Islet precursor cell (in vitro differentiated cells): Measurements from ENCODE around the gene CCSER2.
"Not testable (repeated sequence)": the region's sequence is repeated elsewhere in the genome, so short reads cannot be mapped to it uniquely, and the experiment has no call there.

Source experiments
- DNase-seq: peaks from one replicate; pipeline ENCODE4 v3.0.0-alpha.2; 2018

The CCSER2 gene

DNA sequence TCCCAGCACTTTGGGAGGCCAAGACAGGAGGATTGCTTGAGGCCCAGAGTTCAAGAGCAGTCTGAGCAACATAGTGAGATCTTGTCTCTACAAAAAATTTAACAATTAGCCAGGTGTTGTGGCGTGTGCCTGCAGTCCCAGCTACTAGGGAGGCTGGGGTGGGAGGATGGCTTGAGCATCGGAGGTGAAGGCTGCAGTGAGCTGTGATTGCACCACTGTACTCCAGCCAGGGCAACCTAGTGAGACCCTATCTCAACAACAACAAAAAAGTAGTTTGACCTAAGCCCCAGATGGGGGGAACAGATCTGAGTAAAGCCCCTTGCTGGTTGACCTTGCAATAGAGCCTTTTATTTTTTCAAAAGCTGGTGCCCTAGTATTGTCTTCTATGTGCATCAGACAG, 15.6 kb upstream of the CCSER2 start:
- no peak for DNase-seq

DNA sequence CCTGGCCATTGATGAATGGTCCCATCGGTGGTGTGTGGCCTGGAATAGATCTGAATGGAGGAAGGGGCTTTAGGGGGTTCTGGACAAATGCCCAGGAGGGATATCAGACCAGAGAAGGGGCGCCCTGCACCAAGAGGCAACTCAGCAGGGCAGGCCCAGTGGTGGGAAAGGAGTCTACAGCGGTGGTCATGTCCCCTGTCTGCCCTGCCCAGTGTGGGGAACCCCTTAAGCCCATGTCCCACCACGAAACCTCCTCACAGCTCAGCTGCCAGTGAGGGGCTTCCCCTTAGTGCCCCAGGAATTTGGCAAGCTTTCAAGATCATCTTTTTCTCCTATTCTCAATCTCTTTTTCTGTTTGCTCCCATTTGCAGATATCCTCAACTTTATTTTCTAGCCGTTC, 14.1 kb upstream of the CCSER2 start:
- DNase-seq: no peak

DNA sequence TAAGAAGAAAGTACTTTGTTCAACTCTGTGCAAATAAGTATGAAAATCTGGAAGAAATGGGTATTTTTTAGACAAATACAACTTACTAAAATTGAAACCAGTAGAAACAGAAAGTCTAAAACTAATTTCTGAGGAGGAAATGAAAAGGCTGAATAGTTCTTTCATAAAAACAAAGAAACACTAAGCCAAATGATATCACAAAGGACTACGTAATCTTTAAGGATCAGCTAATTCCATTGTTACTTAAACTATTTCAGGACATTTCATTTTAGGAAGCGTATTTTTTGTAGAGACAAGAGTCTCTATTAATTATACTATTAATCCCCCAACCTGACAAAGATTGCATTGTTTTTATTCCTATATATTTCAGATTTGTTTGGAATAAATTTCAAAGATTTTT, 11.2 kb upstream of the CCSER2 start:
- DNase-seq: no peak

DNA sequence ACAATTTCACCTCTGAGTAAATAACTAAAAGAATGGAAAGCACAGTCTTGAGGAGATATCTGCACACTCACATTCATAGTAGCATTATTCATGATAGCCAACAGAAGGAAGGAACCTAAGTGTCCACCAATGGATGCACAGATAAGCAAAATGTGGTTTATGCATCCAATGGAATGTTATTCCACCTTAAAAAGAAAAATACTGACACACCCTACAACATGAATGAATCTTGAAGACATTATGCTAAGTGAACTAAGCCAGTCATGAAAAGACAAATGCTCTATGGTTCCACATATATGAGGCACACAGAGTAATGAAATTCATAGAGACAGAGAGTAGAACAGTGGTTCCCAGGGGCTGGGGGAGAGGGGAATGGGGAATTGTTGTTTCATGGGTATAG, 6.5 kb upstream of the CCSER2 start:
- no peak for DNase-seq

DNA sequence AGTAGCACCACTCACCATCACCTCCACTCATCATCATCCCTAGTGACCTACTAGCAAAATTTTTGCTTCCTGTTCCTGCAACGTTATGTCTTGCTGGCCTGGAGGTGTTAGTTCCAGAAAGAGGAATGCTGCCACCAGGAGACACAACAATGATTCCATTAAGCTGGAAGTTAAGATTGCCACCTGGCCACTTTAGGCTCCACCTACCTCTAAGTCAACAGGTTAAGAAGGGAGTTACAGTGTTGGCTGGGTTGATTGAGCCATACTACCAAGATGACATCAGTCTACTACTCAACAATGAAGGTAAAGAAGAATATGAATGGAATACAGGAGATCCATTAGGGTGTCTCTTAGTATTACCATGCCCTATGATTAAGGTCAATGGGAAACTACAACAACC, 4.8 kb upstream of the CCSER2 start:
- not testable (repeated sequence) for DNase-seq

DNA sequence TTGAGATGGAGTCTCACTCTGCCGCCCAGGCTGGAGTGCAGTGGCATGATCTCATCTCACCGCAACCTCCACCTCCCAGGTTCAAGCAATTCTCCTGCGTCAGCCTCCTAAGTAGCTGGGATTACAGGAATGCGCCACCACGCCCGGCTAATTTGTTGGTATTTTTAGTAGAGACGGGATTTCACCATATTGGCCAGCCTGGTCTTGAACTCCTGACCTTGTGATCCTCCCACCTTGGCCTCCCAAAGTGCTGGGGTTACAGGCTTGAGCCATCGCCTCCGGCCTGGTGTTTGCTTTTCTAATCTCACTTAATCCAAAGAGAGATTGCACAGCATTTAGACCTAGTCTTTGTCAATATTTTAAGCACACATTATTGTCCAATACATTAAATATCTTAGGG, 1.4 kb upstream of the CCSER2 start:
- not testable (repeated sequence) for DNase-seq

DNA sequence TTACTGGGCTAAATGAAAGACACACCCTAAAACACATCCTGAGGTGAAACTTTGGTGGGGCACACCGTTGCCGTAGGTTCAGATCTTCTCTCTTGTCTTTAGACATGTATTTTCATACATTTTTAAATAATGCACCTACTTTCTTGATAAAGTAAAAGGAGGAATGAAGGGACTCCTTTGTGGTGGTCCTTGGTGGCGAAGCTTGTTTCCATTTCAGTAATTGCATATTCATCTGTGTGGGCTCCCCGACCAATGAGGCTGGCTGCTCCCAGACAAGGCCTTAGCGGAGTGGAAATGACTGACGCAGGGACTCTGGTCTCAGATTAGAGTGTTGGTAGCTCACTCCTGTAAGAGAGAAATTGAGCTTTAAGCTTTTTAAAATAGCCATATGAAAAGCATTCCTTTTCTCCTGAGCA, 815 bp downstream of the CCSER2 start:
- peak; percentile 72 for DNase-seq

DNA sequence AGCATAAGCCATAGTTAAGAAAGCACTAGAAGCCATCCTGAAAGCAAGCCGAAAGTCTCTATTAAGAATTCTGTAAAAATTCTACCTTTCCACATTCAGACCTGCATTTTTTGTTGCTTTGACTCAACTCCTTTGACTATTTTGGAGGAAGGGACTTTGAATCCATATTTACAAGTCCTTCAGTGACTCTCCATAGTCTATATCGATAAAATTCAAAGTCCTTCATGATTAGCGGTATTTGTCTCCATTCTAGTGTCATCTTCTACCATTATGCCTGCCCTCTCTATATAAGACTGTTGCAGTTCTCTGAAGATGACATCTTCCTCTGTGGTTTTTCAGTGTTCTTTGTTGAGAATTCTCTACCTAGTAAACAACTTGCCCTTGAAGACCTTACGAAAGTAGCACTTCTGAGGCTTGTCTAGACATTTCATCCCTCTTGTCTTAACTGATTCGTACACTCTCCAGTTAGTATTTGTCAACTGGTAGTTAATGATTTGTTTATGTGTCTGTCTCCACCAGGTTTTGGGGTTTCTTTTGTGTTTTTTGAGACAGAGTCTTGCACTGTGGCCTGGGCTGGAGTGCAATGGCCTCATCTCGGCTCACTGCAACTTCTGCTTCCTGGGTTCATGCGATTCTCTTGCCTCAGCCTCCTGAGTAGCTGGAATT, 1.7 kb downstream of the CCSER2 start:
- DNase-seq: no peak

DNA sequence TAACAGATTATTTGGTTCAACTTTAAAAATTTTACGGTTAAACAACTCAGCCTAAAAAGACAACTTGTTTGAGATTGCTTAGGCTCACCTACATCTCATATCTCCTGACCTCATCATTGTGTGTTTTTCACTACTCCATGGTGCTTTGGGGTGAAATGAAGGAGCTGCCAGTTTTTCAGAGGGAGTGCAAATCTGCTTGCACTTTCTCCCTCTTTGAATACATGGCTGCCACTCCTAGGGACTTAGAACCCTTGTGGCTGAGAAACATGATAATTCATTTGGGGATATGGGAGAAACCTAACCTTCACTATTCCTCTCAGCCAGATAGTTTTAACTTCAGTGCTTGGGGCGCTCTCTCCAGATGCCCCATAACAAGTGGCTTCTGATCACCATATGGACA, 2.7 kb downstream of the CCSER2 start:
- DNase-seq: no peak

DNA sequence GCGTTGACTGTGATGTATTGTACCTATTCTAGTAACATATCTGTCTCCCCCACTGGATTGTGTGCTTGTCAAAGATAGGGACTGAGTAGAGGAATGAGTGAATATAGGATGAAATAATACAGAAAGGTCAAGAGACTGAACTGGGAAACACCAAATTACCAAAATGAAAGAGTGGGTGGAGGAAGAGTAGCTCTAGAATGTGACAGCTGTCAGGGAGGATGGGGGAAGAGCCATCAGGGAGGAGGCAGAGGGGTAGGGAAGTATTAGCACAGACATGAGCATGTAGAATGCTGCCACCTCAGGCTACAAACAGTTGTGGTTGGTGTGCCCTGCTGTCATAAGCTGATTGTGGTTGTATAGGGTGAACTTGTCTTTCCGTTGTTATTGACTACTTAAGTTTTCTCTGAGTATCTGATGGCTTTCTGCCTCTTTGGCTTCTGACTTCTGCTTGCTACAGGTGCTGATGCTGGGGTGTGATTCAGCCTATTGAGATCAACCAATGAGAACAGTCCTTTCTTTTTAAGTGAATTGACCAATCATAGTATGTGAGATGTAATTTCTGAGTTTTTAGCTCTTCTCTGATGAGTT, 5.6 kb downstream of the CCSER2 start:
- no peak for DNase-seq

DNA sequence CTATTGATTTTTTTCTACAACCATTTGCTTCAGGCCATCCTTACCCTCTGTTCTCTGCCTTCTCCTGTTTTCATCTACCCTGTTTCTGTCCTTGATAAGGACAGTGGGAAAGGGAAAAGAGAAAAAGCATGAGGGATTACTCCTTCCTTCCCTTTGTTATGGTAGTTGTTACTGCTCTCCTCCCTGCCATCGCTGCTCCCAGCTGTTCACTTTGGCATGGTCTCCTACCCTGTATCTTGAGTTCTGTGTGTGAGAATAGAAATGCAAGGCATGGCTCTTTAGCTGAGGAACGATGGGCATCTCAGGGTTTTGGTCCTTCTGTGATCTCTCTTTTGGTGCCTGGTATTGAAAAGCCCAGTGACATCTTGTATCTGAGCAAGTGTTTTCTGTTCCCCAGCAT, 6.4 kb downstream of the CCSER2 start:
- DNase-seq: no peak

DNA sequence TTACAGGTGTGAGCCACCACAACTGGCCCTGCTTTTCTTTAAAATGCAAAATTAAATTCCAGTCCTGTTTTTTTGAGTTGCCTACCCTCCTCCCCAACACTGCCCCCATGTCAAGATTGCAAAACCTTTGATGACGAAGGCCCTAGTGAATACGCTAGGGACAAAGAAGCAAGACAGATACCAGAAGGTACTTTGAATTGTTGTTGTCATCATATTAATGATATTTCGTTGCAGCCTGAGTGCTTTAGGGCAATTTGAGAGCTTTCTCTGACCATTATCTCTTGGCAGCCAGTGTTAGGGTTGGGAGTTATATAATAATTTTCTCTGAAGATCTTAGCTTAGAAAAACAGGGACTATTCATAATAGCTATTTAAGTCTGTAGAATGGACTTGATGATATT, 7.1 kb downstream of the CCSER2 start:
- no peak for DNase-seq

DNA sequence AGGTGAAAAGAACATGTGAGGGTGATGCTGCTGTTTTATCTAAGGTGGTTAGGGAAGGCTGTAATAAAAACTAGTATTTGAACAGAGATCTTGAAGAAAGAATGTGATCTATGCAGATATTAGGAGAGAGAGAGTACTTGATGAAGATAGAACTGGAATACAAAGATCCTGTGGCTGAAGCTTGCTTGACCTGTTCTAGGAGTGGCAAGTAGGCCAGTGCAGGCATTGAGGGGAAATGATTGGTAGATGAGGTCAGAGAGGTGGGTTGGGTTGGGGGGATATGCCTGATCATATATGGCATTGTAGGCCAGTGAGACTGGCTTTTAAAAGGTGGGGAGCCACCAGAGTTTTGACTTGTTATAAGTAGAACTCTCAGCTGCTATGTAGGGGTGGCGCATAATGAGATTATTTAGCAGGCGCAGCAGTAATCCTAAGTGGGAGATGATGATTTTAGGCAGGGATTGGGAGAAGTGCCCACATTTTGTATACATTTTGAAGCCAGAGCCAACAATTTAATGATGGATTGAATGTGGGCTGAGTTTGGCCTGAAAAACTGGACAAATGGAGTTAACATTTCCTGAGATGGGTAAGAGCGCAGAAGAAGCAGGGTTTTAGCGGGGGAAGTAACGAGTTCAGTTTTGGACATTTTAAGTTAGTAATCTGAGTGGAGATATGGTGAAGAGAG, 8.2 kb downstream of the CCSER2 start:
- peak; percentile 81 for DNase-seq

DNA sequence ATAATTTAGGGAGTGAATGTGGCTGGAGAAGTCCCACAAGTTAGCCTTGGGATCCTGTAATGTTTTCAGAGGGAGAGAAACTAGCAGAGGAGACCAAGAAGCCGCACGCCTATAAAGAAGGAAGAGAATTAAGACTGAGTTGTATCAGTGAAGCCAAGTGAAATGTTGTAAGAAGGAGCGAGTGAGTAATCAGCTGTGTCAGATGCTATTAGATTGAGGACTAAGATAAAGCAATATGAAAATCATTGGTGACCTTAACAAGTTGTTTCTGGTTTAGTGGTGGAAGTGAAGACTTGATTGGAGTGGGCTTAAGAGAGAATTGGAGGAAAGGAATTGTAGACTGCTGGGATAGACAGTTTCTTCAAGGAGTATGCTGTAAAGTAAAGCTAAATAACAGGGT, 8.8 kb downstream of the CCSER2 start:
- DNase-seq: no peak

DNA sequence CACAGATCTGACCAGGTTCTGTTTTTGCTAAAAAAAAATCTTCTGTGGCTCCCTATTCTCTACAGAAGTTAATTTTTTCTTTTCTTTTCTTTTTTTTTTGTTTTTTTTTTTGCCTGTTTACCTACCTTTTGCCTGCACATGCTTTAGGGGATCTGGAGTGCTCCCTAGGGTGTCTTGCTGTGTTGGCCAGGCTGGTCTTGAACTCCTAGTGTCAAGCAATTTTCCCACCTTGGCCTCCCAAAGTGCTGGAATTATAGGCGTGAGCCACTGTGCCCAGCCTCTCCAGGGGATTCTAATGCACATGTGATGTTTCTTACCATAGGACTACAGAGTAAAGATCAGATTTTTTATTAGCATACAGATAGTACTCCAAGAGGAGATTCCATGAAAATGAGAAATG, 10.6 kb downstream of the CCSER2 start:
- DNase-seq: no peak

DNA sequence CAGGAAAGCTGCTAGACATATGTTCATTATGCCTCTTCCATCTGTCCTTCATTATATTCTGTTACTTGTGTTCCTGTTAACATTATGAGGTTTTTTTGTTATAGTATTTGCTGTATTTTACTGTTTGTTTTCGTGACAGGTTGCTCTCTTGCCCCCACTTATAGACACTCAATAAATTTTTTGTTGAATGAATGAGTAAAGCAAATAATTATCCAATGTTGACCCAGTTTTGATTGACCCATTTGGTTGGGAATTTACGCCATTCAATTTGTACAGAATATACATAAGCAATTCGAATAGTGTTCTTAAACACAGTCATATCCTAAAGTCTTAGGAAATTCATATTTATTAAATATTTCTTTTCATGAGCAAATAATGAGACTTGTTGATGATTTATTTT, 11.8 kb downstream of the CCSER2 start:
- DNase-seq: no peak

DNA sequence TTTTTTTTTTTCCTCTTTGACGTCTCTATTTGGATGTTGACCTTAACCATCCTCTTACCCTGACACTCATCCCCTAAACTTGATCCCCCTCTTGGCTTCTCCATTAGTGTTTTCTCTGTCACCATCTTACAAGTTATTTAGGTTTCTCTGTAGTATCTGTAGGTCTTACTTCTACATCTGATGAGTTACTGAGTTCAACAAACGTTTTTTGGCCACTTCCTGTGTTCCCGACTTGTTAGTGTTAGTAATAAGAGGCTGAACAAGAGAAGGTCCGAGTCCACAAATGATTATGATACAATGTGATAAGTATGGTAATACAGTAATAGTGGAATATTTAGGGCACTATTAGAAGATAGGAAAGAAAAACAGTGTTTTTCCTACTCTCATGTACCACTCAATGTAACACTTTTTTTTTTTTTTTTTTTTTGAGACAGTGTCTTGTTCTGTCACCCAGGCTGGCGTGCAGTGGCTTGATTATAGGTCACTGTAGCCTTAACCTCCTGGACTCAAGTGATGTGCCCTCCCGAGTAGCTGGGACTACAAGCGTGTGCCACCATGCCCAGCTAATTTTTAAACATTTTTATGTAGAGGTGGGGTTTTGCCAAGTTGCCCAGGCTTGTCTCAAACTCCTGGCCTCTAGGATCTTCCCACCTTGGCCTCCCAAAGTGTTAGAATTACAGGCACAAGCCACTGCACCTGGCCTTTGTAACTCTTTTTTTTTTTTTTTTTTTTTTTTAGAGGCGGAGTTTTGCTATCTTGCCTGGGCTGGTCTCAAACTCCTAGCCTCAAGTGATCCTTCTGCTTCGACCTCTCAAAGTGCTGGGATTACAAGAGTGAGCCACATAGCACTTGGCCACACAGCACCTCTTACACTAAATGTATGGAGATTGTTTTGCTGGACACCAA, 12.5 kb downstream of the CCSER2 start:
- no peak for DNase-seq

DNA sequence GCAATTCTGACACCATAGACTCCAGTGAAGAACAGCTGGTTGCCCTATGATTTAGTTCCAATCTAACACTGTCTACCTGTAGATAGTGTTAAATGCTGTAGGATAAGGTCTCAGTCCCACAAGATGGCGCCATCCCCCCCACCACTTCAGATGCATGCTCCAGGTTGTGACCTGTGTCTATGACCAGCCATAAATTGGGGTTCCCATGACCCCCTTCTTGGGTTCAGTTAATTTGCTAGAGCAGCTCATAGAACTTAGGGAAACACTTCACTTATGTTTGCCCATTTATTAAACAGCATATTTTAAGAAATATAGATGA, 13.1 kb downstream of the CCSER2 start:
- no peak for DNase-seq

DNA sequence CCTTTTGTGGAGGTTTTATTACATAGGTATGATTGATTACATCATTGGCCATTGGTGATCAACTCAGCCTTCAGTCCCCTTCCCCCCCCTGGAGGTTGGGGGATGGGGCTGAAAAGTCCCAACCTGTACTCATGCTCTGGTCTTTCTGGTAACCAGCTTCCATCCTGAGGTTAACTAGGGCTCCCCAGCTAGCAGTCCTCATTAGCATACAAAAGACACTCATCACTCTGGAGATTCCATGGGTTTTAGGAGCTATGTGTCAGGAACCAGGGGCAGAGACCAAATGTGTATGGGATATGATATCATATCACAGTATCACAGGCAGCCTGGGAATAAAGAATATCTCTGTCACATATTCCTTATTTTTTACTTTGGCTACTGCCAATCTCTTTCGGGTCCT, 13.6 kb downstream of the CCSER2 start:
- no peak for DNase-seq

DNA sequence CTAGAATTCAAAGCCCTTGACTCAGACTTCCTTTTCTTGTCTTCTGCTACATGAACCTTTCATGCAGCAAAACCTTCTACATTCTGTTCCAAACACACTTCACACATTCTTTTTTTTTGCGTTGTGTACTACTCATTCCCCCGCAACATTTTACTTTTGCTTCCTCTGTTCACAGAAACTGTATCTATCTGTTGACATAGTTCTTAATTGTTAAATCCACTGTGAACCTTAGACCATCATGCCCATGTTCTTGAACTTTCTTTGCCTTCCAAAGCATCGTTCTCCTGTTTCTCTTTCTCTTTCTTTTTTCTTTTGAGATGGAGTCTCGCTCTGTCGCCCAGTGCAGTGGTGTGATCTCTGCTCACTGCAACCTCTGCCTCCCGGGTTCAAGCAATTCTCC, 14.2 kb downstream of the CCSER2 start:
- no peak for DNase-seq

DNA sequence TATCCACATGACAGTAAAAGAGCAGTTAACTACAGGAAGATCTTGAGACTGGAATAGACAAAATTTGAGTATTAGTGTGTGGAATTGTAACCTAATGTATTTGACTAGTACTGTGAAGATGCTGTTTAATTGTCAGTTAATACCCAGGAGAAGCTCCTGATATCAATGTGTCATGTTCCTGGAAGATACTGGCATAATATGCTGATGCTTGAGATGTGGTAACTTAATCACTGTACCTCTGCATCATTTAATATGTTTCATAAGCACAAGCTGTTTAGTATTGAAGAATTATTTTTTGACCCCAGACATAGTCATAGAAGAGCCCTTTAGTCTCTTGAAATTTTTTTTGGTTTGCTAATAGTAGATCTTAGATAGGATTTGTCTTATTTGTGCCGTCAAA, 15.4 kb downstream of the CCSER2 start:
- DNase-seq: no peak

DNA sequence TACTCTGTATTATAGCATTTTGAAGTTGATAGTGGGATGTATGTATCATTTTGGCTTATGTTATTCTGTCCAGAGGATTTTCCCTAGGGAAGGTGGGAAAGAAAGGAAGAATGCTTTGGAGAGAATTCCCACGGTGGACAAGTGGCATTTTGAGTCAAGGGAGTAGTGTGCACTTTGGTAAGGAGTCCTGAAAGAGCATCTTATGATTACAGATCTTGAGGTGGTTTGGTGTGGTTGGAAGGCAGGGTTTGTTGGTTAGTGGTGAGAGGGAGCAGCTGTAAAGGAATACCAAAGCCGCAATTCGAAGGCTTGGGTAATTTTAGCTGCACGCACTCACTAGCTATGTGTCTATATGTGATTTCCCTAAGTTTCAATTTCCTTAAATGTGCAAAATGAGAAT, 16.1 kb downstream of the CCSER2 start:
- DNase-seq: no peak

DNA sequence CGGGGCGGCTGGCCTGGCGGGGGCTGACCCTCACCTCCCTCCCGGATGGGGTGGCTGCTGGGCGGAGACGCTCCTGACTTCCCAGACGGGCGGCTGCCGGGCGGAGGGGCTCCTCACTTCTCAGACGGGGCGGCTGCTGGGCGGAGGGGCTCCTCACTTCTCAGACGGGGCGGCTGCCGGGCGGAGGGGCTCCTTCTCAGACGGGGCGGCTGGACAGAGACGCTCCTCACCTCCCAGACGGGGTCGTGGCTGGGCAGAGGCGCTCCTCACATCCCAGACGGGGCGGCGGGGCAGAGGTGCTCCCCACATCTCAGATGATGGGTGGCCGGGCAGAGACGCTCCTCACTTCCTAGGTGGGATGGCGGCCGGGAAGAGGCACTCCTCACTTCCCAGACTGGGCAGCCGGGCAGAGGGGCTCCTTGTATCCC, 19.2 kb downstream of the CCSER2 start:
- DNase-seq: not testable (repeated sequence)

DNA sequence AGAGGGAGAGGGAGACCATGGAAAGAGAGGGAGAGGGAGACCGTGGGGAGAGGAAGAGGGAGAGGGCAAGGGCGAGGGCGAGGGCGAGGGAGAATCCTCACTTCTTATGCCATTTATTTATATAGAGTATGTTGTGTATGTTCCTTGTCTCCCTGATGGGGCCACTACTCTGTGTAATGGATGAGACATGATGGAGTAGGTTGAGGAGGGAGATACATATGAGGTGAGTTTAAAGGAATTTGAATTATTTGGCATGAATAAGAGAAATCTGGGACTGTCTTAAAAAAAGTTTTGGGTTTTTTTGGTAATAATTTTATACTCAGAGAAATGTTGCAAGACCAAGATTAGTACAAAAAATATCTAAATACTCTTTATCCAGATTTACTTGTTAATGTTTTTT, 20.1 kb downstream of the CCSER2 start:
- DNase-seq: no peak
